Bone marrow (tissue), 2 donors: Measurements from ENCODE around the gene GPR55.
"Not testable (repeated sequence)": the region's sequence is repeated elsewhere in the genome, so short reads cannot be mapped to it uniquely, and the experiment has no call there.

Source experiments
- DNase-seq, 2 donors: peaks; one replicate each; lab custom pipeline; 2025; lab: John Stamatoyannopoulos, UW

GPR55 gene

DNA sequence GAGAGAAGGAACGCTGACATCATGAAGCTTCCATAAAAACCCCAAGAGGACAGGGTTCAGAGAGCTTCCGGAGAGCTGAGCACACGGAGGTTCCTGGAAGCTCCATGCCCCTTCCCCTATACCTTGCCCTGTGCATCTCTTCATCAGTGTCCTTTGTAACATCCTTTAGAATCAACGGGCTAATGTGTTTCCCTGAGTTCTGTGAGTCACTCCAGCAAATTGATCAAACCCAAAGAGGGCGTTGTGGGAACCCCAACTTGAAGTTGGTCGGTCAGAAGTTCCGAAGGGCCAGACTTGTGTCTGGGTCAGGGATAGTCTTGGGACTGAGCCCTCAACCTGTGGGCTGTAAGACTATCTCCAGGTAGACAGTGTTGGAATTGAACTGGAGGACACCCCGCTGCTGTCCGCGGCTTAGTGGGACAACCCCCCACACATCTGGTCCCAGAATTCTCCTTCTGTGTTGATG is 25.9 kb upstream of the GPR55 start:
- no peak for DNase-seq

DNA sequence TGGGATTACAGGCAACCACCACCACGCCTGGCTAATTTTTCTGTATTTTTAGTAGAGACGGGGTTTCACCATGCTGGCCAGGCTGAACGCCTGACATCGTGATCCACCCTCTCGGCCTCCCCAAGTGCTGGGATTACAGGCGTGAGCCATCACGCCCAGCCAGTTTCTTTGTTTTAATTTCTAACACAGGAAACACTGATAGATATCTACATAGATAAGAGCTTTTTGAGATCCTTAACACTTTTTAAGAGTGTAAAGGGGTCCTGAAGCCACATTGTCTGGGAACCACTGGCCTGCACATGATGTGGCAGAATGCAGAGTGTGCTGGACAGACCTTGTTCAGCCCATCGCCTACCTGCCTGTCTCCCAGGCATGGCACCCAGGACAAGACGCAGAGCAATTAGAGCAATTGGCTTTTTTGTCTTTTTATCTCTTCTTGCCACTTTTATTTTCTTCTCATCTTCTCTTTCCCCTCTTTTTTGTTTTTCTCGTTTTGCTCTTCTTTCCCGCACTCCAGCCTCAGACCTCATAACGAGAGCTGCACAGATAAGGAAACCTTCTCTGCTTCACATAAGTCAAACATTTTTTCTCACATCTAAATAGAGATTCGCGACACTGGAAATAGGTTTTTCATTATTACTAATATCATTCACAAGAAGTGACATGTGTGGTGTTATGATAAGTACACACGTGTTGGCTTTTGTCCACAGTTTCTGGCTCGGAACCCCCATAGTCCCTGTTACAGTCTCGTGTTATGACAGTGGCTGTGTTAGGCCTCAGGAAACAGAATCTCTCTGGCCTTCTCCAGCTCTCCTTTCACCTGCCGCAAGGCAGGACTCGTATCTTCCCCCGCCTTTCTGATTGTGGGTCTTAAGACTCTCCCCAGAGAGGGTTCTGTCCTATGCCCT is 25.2 kb upstream of the GPR55 start:
- DNase-seq, result no peak

DNA sequence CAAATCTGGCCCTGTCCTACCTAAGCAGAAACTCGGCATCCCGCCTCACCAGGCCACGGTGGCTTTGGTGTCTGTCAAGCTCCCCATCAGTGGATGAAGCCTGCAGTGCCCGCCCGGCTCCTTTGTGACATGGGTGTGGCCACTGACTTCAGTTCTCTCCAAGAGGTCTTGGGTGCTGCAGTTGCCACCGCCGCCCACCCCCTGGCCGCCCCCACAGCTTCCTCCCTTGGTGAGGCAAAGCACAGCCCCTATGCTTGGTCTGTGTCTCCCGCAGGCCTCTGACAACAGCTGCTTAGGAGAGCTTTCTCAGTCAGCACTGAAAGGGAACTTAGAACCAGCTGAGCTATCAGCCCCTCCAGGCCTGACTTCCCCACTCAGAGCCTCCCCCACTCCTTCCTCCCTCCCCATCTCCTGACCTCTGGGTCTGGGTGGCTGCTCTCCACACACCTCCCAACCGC is 22.9 kb upstream of the GPR55 start:
- no peak for DNase-seq

DNA sequence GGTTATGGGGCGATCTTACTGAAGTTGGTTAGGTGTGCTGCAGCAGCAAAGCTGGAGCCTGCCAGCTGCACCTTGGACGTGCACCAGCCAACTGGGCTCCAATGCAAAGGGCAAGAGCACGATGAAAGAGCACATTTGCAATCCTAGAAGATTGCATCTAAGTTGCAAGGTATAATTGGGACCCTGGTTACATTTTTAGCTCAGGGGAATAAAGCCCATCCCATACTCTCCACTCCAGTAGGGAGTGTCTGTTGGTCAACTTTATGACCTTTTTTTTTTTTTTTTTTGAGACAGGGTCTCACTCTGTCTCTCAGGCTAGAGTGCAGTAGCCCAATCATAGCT is 22.2 kb upstream of the GPR55 start:
- DNase-seq, result no peak

DNA sequence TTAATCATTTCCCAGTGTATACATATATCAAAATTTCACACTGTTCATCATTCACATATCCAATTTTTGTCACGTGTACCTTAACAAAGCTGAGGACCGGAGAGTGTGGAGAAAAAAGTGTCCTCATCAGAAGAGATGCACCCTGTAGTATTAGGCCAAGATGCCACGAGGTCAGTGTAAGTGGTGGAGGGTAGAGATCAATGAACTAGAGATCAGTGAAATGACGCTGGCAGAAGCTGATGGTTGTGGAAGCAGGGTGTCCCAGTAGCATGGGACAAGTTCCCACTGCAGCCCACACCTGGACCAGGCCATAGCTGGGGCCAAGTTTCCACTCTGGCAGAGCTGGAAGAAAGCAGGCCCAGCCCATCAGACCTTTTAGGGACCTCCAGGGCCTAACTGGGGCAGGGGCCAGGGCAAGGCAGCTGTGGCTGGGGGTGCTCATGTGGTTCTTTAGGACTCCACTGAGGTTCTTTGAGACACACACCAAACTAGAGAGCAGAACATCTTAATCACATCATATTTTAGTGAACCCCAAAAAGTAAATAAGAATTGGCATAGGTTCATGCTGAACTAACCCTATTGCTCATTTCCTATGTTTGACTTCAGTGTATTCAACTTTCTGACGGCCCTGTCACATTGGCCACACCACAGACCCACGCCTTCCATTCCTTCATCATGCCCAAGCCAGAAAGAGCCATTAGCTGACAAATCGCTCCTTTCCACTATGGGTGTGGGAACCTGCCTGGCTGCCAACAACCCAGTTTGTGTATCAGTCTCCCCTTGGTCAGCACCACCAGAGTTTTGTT is 21.6 kb upstream of the GPR55 start:
- DNase-seq, result no peak

DNA sequence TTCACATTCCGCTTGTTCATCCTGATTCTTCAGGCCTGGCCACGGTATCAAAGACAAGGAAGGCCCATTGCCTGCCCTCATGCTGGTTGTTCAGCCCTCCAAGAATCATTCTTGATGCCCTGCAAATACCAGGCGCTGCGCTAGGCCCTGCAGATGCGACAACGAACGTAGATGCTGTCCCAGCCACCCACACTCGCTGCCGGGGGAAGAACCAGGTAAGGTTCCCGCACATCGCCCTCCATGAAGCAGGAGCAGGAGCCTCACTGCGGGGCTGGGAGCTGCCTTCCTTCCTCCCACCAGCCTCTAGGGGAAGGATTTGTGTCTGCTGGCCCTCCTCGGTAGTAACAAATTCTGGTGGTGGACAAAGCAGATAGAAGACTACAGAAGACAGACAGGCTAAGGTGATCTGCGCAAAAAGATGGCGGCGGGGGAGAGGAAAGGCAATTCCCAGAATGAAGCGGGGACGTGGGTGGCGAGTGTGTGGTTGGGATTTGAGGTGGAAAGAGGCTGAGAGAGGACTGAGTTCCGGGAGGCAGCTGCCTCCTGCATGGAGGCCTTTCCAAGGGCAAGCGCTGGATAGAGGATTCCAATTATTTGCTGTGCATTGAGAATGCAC is 19.8 kb upstream of the GPR55 start:
- DNase-seq, result no peak

DNA sequence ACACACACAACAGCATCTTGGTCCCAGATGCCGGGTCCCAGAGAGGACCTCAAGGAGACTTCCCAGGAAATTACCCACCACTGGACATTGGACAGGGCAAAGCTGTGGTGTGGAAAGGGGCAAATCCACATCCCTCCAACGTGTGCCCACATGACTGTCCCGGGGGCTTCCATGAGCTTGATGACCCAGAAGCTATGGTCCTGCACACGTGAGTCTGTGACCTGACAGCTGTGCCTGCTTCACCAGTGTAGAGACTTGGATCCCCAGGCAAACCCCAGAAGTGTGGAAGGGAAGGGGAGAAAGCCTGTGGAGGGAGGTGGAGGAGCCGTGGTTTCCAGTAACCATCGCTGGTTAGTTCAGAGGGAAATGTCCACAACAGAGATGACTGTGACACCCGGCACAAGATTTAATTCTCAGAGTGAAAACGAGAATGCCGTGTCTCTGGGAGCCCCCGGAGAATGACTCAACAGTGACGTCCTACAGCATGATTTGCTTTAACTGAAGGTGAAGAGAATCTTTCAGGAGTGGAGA is 19.1 kb upstream of the GPR55 start:
- DNase-seq, result no peak

DNA sequence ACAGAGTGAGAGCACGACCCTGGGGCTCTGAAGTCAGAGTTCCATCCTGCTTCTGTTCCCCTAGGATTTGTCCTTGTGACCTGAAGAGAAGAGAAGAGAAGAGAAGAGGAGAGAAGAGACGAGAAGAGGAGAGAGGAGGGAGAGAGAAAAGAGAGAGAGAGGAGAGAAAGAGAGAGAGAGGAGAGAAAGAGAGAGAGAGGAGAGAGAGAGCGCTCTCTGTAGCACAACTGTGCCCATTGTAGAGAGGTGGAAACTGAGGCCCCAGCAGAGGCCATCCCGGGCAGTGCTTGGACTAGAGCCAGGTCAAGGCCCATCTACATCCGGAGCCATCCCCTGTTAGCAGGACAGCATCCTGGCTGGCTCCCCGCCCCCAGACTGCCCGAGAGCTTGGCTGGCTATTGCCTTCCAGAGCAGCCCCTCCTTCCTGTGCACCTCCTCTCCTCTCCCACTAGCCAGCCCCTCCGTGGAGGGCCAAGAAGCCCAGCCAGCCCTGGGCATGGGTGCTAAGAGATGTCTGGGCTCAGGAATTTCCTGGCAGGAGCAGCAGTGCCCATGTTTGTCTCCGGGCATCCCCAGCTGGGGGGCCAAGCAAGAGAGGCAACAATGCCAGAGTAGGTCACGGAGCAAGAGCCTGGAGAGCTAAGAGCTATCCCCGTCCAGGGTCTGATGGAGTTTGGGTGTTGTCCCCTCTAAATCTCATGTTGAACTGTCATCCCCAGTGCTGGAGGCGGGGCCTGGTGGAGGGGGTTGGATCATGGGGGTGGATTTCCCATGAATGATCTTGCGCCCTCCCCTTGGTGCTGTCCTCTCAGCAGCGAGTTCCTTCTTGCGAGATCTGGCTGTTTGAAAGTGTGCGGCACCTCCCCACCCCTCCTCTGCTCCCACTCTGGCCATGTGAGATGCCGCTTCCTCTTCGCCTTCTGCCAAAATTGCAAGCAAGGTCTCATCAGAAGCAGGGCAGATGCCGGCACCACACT is 18.2 kb upstream of the GPR55 start:
- peak; percentile 17 to 42 for DNase-seq

DNA sequence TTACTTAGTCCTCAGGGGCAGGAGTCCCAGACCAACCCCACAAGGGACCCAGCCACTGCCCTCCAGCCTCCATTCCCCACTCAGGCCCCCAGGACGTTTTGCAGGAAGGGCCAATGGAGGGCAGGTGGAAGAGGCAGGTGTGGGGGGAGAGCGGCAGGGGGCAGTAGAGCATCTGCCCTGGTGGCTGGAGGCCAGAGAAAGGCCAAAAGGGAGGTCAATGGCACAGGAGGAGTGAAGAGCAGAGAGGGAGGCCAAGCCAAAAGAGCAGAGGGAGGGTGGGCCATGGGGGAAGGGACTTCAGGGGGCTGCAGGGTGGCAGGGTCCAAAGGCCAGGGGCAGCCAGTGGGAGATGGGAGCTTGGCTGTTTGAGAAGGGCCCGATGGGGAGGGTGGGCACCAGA is 17.3 kb upstream of the GPR55 start:
- no peak for DNase-seq

DNA sequence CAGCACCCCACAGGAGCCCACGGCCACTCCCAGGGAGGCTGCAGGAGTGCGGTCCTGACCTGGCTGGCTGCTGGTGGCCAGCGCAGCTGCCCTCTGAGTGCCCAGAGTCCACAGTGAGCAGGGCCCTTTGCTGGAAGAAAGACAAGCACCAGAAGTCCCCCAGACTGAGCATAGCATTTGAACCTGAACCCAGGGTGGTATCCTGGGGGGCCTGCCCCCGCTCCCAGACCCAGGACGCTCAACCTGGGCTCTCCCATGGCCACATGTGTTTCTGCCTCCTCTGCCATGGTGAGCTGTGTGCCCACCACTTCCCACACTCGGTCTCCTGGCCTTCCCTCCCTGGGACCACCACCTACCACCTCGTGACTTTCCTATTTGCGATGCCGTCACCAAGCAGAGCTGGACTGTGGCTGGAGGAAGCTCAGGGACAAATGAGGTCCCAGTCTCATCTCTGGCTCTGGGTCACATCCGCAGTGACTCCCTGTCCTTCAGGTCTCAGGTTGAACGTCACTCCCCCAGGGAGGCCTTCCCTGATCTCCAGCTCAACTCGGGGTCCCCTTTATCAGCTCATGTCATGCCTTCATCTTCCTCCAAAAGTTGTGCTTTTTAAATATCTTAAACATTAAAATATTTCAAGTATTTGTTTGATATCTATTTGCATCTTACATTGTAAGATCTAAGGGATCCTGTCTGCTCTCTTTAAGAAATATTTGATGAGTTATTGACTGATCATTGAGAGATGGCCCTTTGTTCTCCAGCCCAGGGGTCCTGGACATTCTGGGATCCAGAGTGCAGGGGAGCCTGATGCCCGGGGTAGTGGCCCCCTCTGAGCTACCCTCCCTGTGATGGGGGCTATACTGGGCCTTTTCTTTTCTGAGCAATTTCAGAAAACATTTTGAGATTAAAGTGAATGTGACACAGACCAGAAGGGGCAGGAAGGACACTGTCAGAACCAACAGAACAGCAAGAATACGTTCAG is 16.4 kb upstream of the GPR55 start:
- no peak for DNase-seq

DNA sequence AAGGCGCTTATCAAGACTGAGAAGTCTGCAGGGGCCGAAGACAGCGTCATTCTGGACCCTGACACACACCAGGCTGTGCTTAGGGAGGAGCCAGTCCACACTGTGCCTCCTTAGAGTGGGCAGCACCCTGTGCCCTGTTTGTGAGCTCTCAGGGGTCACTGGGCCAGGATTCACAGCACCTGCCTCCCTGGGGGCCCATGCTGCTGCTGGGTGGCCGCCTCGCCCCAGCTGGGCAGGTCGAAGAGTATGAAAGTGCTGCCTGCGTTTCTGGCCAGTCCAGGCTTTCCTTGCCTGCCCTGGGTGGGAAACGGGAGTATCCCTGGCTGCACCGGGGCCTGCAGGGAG is 15.4 kb upstream of the GPR55 start:
- DNase-seq, result no peak

DNA sequence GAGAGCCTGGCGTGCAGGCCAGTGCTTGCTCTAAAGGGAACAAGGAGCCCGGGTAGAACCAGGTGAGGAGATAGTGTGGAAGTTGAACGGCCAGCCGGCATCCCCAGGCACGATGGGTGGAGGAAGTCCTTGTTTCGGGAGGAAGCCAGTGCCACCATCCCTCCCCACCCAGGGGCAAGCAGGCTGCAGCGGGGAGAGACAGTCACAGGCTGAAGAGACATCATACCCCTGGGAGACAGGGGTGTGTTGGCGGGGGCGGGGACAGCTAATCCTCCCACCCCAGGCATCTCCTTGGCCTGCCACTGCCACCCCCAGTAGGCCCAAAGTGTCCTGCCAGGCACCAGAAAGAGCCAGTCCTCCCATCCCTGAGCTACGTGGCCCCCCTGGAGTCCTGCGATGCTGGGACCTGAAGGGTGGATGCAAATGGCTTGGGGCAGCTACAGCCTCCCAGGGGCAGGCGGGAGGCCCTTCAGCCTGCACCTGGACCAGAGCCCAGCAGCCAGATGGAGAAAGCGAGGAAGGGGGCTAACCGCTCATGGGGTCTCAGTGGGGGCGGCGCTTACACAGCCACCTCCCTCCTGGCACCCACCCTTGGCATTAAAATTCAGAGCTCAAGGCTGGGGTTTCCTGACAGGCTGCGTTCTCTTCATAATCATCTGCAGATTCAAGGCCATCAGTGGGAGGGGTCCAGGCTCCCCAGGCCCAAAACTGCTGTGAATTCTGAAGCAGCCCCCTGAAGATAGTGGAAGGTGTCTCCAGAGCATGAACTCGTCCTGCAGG is 14.8 kb upstream of the GPR55 start:
- DNase-seq, result no peak

DNA sequence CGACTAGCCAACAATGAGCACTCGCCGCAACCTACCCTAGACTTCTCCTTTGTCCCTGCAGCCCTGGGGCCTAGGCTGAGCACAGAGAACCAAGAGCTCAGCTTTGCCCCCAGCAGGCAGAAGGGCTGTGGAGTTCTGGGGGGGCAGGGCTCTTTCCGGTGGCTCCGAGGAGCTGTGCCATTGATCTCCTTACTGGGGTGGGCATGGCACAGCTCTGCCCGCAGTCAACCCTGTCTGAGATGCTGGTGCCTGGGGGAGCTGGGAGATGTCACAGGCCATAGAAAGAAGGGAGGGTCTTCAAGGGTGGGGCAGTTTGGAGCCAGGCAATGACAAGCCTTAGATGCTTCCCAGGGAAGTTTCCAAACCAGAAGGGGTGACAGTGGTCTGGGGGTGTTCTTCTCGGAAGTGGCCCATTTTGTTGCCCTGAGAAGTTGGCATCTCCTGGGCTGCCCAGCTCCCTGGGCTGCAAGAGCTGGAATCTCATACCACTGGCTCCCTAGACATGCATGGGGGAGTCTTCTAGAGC is 14.1 kb upstream of the GPR55 start:
- no peak for DNase-seq

DNA sequence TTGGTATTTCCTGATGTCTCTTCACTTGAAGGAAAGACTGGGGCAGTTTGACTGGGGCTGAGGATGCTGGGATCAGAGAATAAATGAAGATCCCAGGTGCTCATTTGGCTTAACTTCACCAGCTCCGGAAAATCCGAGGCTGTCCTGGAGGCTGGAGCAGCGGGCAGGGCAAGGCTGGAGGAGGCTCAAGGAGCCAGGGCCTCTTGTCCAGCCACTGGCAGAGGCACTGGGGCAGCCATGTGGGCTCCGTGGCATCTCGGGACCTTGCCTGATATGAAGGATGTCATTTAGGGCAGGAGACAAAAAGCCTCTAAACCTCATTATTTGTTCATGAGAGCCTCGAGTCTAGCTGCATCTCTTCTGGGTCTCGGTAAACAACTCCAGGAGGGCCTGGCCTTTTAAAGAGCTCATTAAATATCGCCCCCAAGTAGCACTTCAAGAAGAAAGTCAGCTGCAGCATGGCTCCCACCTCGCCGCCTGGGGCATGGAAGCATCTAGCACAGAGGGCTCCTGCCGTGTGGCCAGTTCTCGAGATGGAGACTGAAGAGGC is 13.5 kb upstream of the GPR55 start:
- DNase-seq, result no peak

DNA sequence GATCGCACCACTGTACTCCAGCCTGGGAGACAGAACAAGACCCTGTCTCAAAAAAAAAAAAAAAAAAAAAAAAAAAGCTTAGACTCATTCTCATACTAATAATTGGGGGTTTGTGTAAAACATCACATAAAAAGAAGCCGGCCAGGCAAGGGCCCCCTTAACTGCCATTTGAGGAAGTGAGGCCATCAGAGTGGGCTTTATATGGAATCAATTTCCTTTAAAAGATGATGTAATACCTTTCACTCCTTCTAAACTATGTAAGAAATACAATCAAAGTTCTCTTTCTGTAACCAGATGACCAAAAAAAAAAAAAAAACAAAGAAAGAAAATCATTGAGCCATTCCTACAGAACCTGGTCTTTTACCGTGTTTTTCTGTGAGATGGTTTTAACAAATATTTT is 13.1 kb upstream of the GPR55 start:
- no peak for DNase-seq

DNA sequence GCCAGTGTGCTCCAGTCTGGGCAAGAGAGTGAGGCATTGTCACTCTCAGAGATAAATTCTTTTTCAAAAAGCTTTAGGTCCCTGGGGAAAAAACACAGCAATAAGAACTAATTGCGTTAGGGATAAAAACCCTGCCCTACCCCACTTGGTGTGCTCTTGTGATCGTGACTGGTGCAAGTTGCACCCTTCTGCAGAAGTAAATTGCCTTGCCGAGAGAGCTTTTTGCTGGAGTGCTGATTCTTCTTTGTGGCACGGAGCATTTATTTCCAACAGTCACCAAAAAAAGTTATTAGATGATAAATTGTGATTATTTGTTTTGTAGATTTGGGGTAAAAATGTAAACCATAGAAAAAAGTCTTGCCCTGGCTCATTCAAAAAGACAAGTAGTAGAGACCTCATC is 12.3 kb upstream of the GPR55 start:
- no peak for DNase-seq

DNA sequence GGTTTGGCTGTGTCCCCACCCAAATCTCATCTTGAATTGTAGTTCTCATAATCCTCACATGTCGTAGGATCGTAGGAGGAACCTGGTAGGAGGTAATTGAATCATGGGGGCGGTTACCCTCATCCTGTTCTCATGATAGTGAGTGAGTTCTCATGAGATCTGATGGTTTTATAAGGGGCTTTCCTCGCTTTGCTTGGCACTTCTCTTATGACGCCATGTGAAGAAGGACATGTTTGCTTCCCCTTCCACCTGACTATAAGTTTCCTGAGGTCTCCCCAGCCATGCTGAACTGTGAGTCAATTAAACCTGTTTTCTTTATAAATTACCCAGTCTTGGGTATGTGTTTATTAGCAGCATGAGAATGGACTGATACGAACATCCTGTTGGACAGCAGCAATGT is 11.2 kb upstream of the GPR55 start:
- not testable (repeated sequence) for DNase-seq

DNA sequence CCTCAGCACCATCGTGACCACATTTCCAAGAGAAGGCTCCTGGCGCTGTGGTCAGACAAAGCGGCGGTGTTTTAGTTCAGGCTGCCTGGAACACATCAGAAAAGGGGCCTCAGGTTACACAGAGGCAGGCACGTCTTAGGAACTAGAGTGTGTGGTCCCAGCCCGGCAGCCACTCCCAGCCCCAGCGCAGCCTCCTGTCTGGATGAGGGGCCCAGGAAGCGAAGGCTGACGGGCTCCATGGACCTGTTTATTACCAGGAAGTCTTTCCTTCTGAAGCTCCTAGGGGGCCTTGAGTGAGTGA is 10.0 kb upstream of the GPR55 start:
- no peak for DNase-seq
